K562 (cell line): Measurements from ENCODE around the gene TNF. TPM values are rescaled to one million over a fixed set of nuclear protein-coding genes. Genes with fewer than 3 reads are reported as not detected.

Source experiments
- ARHGAP35 ChIP-seq: fragments of 450-650 bp; IDR thresholded peaks from 2 replicates; pipeline ENCODE4 v1.6.1; 2018; ENCODE audit not compliant: partially characterized antibody
- ATF1 ChIP-seq, 2 experiments: fragments of 450-650 bp in 1 of 2; IDR thresholded peaks; 2 replicates each; pipeline ENCODE4 v1.6.1; 2016; ENCODE audit warnings: missing compliant biosample characterization in 1 of 2, missing genetic modification characterization in 1 of 2
- BDP1 ChIP-seq: IDR thresholded peaks from 3 replicates; pipeline ENCODE4 v1.6.1; 2011; ENCODE audit not compliant: insufficient read length, insufficient read depth
- CC2D1A ChIP-seq: fragments of 450-650 bp; IDR thresholded peaks from 2 replicates; pipeline ENCODE4 v1.6.1; 2017; ENCODE audit warnings: mild to moderate bottlenecking
- CHD1 ChIP-seq: fragments of 200-600 bp; sonication (generic); IDR thresholded peaks from one replicate; pipeline ENCODE4 v1.6.1; 2012; ENCODE audit warnings: mild to moderate bottlenecking, moderate library complexity, low read length, inconsistent platforms
- EP400 ChIP-seq: fragments of 450-650 bp; IDR thresholded peaks from 2 replicates; pipeline ENCODE4 v1.6.1; 2017; ENCODE audit warnings: antibody characterized with exemption, mild to moderate bottlenecking, moderate library complexity
- GABPB1 ChIP-seq: sonication (generic); formaldehyde crosslinking; IDR thresholded peaks from 2 replicates; pipeline ENCODE4 v1.8.0; 2022; ENCODE audit warnings: mild to moderate bottlenecking, missing genetic modification reagents
- HLTF ChIP-seq: fragments of 450-650 bp; IDR thresholded peaks from 2 replicates; pipeline ENCODE4 v1.6.1; 2016
- HSF4 ChIP-seq: fragments of 250-450 bp; sonication (Bioruptor Pico); IDR thresholded peaks from 2 replicates; pipeline ENCODE4 v2.1.2; 2022; ENCODE audit warnings: mild to moderate bottlenecking, moderate library complexity, borderline replicate concordance
- KHSRP ChIP-seq: fragments of 450-650 bp; IDR thresholded peaks from 2 replicates; pipeline ENCODE4 v1.6.1; 2017
- MAFK ChIP-seq: IDR thresholded peaks from 2 replicates; pipeline ENCODE4 v1.6.1; 2011; ENCODE audit warnings: low read length, improper control_type of control experiment
- MBD2 ChIP-seq: sonication (generic); IDR thresholded peaks from 2 replicates; pipeline ENCODE4 v1.6.1; 2016; ENCODE audit warnings: low read depth, borderline replicate concordance
- NFE2L1 ChIP-seq: fragments of 450-650 bp; IDR thresholded peaks from 2 replicates; pipeline ENCODE4 v1.6.1; 2016; ENCODE audit warnings: missing genetic modification characterization, low read depth, mild to moderate bottlenecking, missing compliant biosample characterization, moderate library complexity, borderline replicate concordance
- POLR2H ChIP-seq: IDR thresholded peaks from 2 replicates; pipeline ENCODE4 v1.6.1; 2016; ENCODE audit warnings: missing genetic modification characterization, low read depth, mild to moderate bottlenecking, control low read depth, missing compliant biosample characterization, moderate library complexity
- PPARD ChIP-seq: fragments of 250-450 bp; sonication (Bioruptor Pico); IDR thresholded peaks from 2 replicates; pipeline ENCODE4 v1.8.0; 2022; ENCODE audit warnings: inconsistent platforms, mild to moderate bottlenecking, moderate library complexity
- SAFB ChIP-seq: fragments of 200-400 bp; formaldehyde crosslinking; IDR thresholded peaks from 2 replicates; pipeline ENCODE4 v1.6.1; 2017; ENCODE audit warnings: low read depth, low read length, borderline replicate concordance
- SLC30A9 ChIP-seq: fragments of 250-450 bp; sonication (Bioruptor Pico); IDR thresholded peaks from 2 replicates; pipeline ENCODE4 v1.8.0; 2022; ENCODE audit warnings: mild to moderate bottlenecking, moderate library complexity
- SREBF2 ChIP-seq: sonication (generic); formaldehyde crosslinking; IDR thresholded peaks from 2 replicates; pipeline ENCODE4 v1.4.0; 2020; ENCODE audit warnings: mild to moderate bottlenecking, missing genetic modification reagents
- TBL1XR1 ChIP-seq, 2 experiments: IDR thresholded peaks; 2 replicates each; pipeline ENCODE4 v1.6.1; 2012; ENCODE audit warnings: improper control_type of control experiment in 2 of 2, low read length in 2 of 2, mild to moderate bottlenecking in 1 of 2
- TCF7L2 ChIP-seq: fragments of 150-350 bp; IDR thresholded peaks from 2 replicates; pipeline ENCODE4 v1.6.1; 2016; ENCODE audit warnings: low read depth, mild to moderate bottlenecking, low read length, moderate library complexity
- TEAD2 ChIP-seq: fragments of 450-650 bp; IDR thresholded peaks from 2 replicates; pipeline ENCODE4 v1.6.1; 2016; ENCODE audit warnings: missing genetic modification characterization, control low read depth, missing compliant biosample characterization
- ZC3H8 ChIP-seq: fragments of 450-650 bp; IDR thresholded peaks from 2 replicates; pipeline ENCODE4 v1.6.1; 2017
- ZNF146 ChIP-seq: IDR thresholded peaks from one replicate; pipeline ENCODE4 v1.6.1; 2018; ENCODE audit warnings: missing compliant biosample characterization; ENCODE audit not compliant: unreplicated experiment
- ZNF212 ChIP-seq: fragments of 450-650 bp; formaldehyde crosslinking; IDR thresholded peaks from 2 replicates; pipeline ENCODE4 v1.4.0; 2020; ENCODE audit warnings: mild to moderate bottlenecking
- ZSCAN29 ChIP-seq: fragments of 450-650 bp; IDR thresholded peaks from 2 replicates; pipeline ENCODE4 v1.6.1; 2017
- polyA plus RNA-seq, 8 experiments: library from polyadenylated mRNA; depleted of rRNA in 4 of 8; stranded (reverse) in 5 of 8; unstranded in 3 of 8; fragments of >200 nt; fragmentation: Nextera tagmentation in 2 of 8; fragmentation: Illumina TruSeq in 1 of 8; extraction: Ambion mirVana in 2 of 8; extraction: Trizol in 1 of 8; gene quantifications; 2 replicates each; pipeline versions ENCODE4 v1.2.1 to v1.2.3, GENCODE V29; 2011 to 2014; ENCODE audit warnings: inconsistent platforms in 1 of 8, missing spikeins in 1 of 8
- total RNA-seq, 7 experiments: library from RNA; depleted of rRNA in 6 of 7; stranded (reverse); fragments of >200 nt in 6 of 7; fragmentation: Illumina TruSeq in 2 of 7; extraction: Trizol in 2 of 7; gene quantifications; 2 replicates each; pipeline versions ENCODE4 v1.2.1 to v1.2.3, GENCODE V29; 2011 to 2021; ENCODE audit warnings: low replicate concordance in 1 of 7
- TF ChIP-seq, protein P1 (sequence below): sonication (generic); formaldehyde crosslinking; IDR thresholded peaks from 2 replicates; pipeline ENCODE4 v1.5.0; 2020; ENCODE audit warnings: missing genetic modification reagents
- TF ChIP-seq, protein P2 (sequence below): fragments of 450-650 bp; conservative IDR thresholded peaks from 2 replicates; pipeline ENCODE4 v1.6.1; 2016; ENCODE audit warnings: missing genetic modification characterization, low read depth, mild to moderate bottlenecking, missing compliant biosample characterization, moderate library complexity
- TF ChIP-seq, protein P3 (sequence below), 2 experiments: fragments of 450-650 bp; conservative IDR thresholded peaks; 2 replicates each; pipeline ENCODE4 v1.6.1; 2017; ENCODE audit warnings: mild to moderate bottlenecking in 2 of 2, moderate library complexity in 2 of 2

TNF gene
- total and polyA plus RNA-seq, 9 of the 15 experiments (the other 6 are each of a cell fraction or from before 2014, with no cell fraction given) = 0.08 to 0.40 TPM; not detected in 7

DNA sequence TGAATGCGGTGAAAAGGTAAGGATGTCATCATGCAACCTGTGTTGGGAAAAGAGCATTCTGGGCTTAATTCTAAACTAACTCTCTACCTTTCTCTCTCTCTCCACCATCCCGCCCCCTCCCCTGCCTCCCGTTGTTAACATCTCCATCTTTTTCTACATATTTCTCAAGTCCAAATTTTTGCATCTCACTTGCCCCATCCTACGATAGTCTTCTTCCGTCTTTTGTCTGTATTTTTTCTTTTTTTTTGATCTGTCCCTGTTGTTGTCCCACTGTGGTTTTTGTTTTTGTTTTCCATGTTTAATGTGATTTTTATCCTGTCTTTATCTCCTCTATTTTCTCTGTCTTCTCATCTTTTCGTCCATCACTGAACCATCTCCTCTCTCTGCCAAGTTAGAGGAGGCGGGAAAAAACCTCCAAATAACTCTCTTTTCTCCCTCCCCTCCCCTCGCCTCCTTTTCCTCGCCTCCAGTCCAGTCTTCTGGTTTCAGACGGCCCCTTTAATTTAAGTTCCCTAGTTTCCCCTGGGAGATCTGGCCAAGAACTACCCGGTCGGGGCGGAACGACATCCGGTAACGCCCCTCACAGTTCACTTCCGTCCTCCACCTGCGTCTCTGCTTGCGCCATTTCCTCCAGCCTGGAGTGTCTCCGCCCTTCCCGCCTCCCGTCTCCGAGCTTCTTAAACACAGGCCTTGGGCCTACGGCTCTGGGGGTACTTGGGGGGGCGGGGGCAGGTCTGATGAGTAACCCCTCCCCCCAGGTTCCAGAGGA is 28.2 kb upstream of the TNF start, which contains the start of gene NFKBIL1 (continued):
- TF ChIP-seq, protein P1, sequence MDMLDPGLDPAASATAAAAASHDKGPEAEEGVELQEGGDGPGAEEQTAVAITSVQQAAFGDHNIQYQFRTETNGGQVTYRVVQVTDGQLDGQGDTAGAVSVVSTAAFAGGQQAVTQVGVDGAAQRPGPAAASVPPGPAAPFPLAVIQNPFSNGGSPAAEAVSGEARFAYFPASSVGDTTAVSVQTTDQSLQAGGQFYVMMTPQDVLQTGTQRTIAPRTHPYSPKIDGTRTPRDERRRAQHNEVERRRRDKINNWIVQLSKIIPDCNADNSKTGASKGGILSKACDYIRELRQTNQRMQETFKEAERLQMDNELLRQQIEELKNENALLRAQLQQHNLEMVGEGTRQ (CRISPR knock-in tag) = no peak
- TF ChIP-seq KHSRP (0 out of 2 replicates have a peak, but pooled peaks have one; percentile 52), MAFK (peak; percentile 27; the same call in 1 of the 2 replicates), HLTF (peak; percentile 93; the same call in 1 of the 2 replicates), POLR2H (tag) (no peak), PPARD (CRISPR knock-in tag) (no peak), CHD1 (no peak), TEAD2 (tag) (no peak), BDP1 (no peak), NFE2L1 (tag) (no peak), MBD2 (peak; percentile 90), ARHGAP35 (peak; percentile 71), SREBF2 (CRISPR knock-in tag) (0 out of 2 replicates have a peak, but pooled peaks have one; percentile 29), TBL1XR1 (IDR thresholded peaks at IDR 0.05; ENCODE audit: low read length in 2 of 2) (peak; percentile 79 to 82; a peak in 3 of 4 replicates), CC2D1A (0 out of 2 replicates have a peak, but pooled peaks have one; percentile 10), SAFB (no peak), ZSCAN29 (no peak), GABPB1 (CRISPR knock-in tag) (peak; percentile 99), ZNF212 (no peak), TCF7L2 (no peak), ATF1 (CRISPR knock-in tag; IDR thresholded peaks at IDR 0.05) (no peak), ATF1 (tag; IDR thresholded peaks at IDR 0.05) (peak; percentile 96), ZNF146 (CRISPR knock-in tag) (no peak), EP400 (peak; percentile 93), SLC30A9 (CRISPR knock-in tag) (no peak), HSF4 (no peak; the same call in 1 of the 2 replicates), ZC3H8 (no peak)
- TF ChIP-seq, protein P2, sequence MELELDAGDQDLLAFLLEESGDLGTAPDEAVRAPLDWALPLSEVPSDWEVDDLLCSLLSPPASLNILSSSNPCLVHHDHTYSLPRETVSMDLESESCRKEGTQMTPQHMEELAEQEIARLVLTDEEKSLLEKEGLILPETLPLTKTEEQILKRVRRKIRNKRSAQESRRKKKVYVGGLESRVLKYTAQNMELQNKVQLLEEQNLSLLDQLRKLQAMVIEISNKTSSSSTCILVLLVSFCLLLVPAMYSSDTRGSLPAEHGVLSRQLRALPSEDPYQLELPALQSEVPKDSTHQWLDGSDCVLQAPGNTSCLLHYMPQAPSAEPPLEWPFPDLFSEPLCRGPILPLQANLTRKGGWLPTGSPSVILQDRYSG (tag) = no peak
- TF ChIP-seq, protein P3, sequence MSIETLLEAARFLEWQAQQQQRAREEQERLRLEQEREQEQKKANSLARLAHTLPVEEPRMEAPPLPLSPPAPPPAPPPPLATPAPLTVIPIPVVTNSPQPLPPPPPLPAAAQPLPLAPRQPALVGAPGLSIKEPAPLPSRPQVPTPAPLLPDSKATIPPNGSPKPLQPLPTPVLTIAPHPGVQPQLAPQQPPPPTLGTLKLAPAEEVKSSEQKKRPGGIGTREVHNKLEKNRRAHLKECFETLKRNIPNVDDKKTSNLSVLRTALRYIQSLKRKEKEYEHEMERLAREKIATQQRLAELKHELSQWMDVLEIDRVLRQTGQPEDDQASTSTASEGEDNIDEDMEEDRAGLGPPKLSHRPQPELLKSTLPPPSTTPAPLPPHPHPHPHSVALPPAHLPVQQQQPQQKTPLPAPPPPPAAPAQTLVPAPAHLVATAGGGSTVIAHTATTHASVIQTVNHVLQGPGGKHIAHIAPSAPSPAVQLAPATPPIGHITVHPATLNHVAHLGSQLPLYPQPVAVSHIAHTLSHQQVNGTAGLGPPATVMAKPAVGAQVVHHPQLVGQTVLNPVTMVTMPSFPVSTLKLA (conservative IDR thresholded peaks at IDR 0.05) = peak; percentile 77 to 84
